Measurements from ENCODE around the gene MIA2. TPM values are rescaled to one million over a fixed set of nuclear protein-coding genes. Genes with fewer than 3 reads are reported as not detected.
A peak's percentile ranks its signal among the peaks of the same experiment; 100 is the strongest.
"Not testable (repeated sequence)": the region's sequence is repeated elsewhere in the genome, so short reads cannot be mapped to it uniquely, and the experiment has no call there.

Gene MIA2
- total RNA-seq, 1 donor from 2014 or later, result 34.7 TPM

- no peak for TF ChIP-seq CTCF (IDR thresholded peaks at IDR 0.05; ENCODE audit: unreplicated experiment)
Measured at GRCh38 chr14:39350866-39351265, 117.2 kb downstream of the MIA2 start.

GRCh38 chr14:39351708-39352107 lies 118.0 kb downstream of the MIA2 start:
- TF ChIP-seq CTCF (IDR thresholded peaks at IDR 0.05; ENCODE audit: unreplicated experiment), result no peak
- Mint-ChIP-seq H3K36me3 (ENCODE audit: insufficient read depth) (peaks cover 38% of the 10 kb centered on the region), H3K4me3 (ENCODE audit: low read depth) (no peak overlapping the region), H3K27ac (no peak overlapping the region), H3K9me3 (ENCODE audit: low read depth) (peaks cover 20% of the 10 kb centered on the region), H3K27me3 (no peaks in the 10 kb centered on the region), H3K4me1 (ENCODE audit: low read depth) (peaks cover 3% of the 10 kb centered on the region)
- DNase-seq (ENCODE audit: low spot score, unreplicated experiment), result no peak

More at GRCh38 chr14:39350866-39351265, 117.2 kb downstream of the MIA2 start:
- Mint-ChIP-seq H3K9me3 (ENCODE audit: low read depth) (peaks cover 14% of the 10 kb centered on the region), H3K27me3 (no peaks in the 10 kb centered on the region), H3K4me1 (ENCODE audit: low read depth) (peaks cover 3% of the 10 kb centered on the region), H3K36me3 (ENCODE audit: insufficient read depth) (peaks cover 34% of the 10 kb centered on the region), H3K4me3 (ENCODE audit: low read depth) (no peak overlapping the region), H3K27ac (peak overlapping the region; percentile 86)
- no peak for DNase-seq (ENCODE audit: low spot score, unreplicated experiment)

GRCh38 chr14:39359069-39359468 lies 125.4 kb downstream of the MIA2 start:
- not testable (repeated sequence) for H3K4me1 Mint-ChIP-seq (ENCODE audit: low read depth); H3K4me3 Mint-ChIP-seq (ENCODE audit: low read depth); H3K27ac Mint-ChIP-seq; H3K27me3 Mint-ChIP-seq; DNase-seq (ENCODE audit: low spot score, unreplicated experiment)
- Mint-ChIP-seq H3K9me3 (ENCODE audit: low read depth) (peaks cover 32% of the 10 kb centered on the region), H3K36me3 (ENCODE audit: insufficient read depth) (peaks cover 55% of the 10 kb centered on the region)

- Mint-ChIP-seq H3K4me3 (ENCODE audit: low read depth) (no peak overlapping the region), H3K27me3 (no peaks in the 10 kb centered on the region), H3K9me3 (ENCODE audit: low read depth) (peaks cover 37% of the 10 kb centered on the region)
Measured at GRCh38 chr14:39360316-39360715, 126.6 kb downstream of the MIA2 start.

GRCh38 chr14:39361556-39361955 lies 127.8 kb downstream of the MIA2 start:
- H3K4me3 Mint-ChIP-seq (ENCODE audit: low read depth); H3K27me3 Mint-ChIP-seq; H3K27ac Mint-ChIP-seq; DNase-seq (ENCODE audit: low spot score, unreplicated experiment); H3K4me1 Mint-ChIP-seq (ENCODE audit: low read depth): not testable (repeated sequence)
- peaks cover 39% of the 10 kb centered on the region for H3K9me3 Mint-ChIP-seq (ENCODE audit: low read depth)
- peaks cover 54% of the 10 kb centered on the region for H3K36me3 Mint-ChIP-seq (ENCODE audit: insufficient read depth)

More at GRCh38 chr14:39360316-39360715, 126.6 kb downstream of the MIA2 start:
- DNase-seq (ENCODE audit: low spot score, unreplicated experiment), result no peak
- no peak for TF ChIP-seq CTCF (IDR thresholded peaks at IDR 0.05; ENCODE audit: unreplicated experiment)
- Mint-ChIP-seq H3K4me1 (ENCODE audit: low read depth) (no peaks in the 10 kb centered on the region), H3K27ac (no peak overlapping the region), H3K36me3 (ENCODE audit: insufficient read depth) (peaks cover 58% of the 10 kb centered on the region)

GRCh38 chr14:39364509-39364908 lies 130.8 kb downstream of the MIA2 start:
- H3K27ac Mint-ChIP-seq, result no peak overlapping the region
- H3K4me1 Mint-ChIP-seq (ENCODE audit: low read depth), result peaks cover 9% of the 10 kb centered on the region

More at GRCh38 chr14:39364509-39364908, 130.8 kb downstream of the MIA2 start:
- peaks cover 25% of the 10 kb centered on the region for H3K9me3 Mint-ChIP-seq (ENCODE audit: low read depth)
- no peak for TF ChIP-seq CTCF (IDR thresholded peaks at IDR 0.05; ENCODE audit: unreplicated experiment)
- no peak for DNase-seq (ENCODE audit: low spot score, unreplicated experiment)
- peaks cover 33% of the 10 kb centered on the region for H3K36me3 Mint-ChIP-seq (ENCODE audit: insufficient read depth)
- H3K4me3 Mint-ChIP-seq (ENCODE audit: low read depth), result no peak overlapping the region
- H3K27me3 Mint-ChIP-seq, result no peaks in the 10 kb centered on the region
